Pulmonary artery endothelial cell (primary cell): ENCODE results near the gene MKRN3. TPM values are rescaled to one million over a fixed set of nuclear protein-coding genes. Genes with fewer than 3 reads are reported as not detected.

Experiments
- DNase-seq: peaks from one replicate; pipeline ENCODE4 v3.0.0-alpha.2; 2011; ENCODE audit warnings: low read depth, low spot score
- total RNA-seq: library from RNA; depleted of rRNA; stranded (reverse); fragments of >200 nt; gene quantifications from 2 replicates; pipeline ENCODE4 v1.2.3, GENCODE V29; 2014

Gene MKRN3
- total RNA-seq = 0.40 TPM in 1 of 2 replicates, not detected in the other

GRCh38 chr15:23565395-23566070 lies at the start of gene MKRN3:
TSS of gene MKRN3 (plus strand) at chr15:23565674. CDS start at chr15:23565783, 109 bp downstream.
- DNase-seq = no peak

GRCh38 chr15:23516866-23517265 lies 48.6 kb upstream of the MKRN3 start:
- no peak for DNase-seq

- no peak for DNase-seq
Observed at GRCh38 chr15:23518104-23518503, 47.4 kb upstream of the MKRN3 start.

- no peak for DNase-seq
Observed at GRCh38 chr15:23524816-23525215, 40.7 kb upstream of the MKRN3 start.

GRCh38 chr15:23529891-23530290 lies 35.6 kb upstream of the MKRN3 start:
- DNase-seq = no peak

GRCh38 chr15:23532024-23532423 lies 33.5 kb upstream of the MKRN3 start:
- DNase-seq = no peak

- DNase-seq = no peak
Observed at GRCh38 chr15:23536659-23537058, 28.8 kb upstream of the MKRN3 start.

- DNase-seq = no peak
Observed at GRCh38 chr15:23538648-23539047, 26.8 kb upstream of the MKRN3 start.

GRCh38 chr15:23539892-23540291 lies 25.6 kb upstream of the MKRN3 start:
- DNase-seq = no peak

GRCh38 chr15:23546158-23546557 lies 19.3 kb upstream of the MKRN3 start:
- DNase-seq = no peak

- no peak for DNase-seq
Observed at GRCh38 chr15:23548071-23548470, 17.4 kb upstream of the MKRN3 start.

GRCh38 chr15:23561914-23562313 lies 3.6 kb upstream of the MKRN3 start:
- DNase-seq = no peak

- DNase-seq = no peak
Observed at GRCh38 chr15:23564821-23565394, 566 bp upstream of the MKRN3 start.

GRCh38 chr15:23566071-23566554 lies 639 bp downstream of the MKRN3 start:
- no peak for DNase-seq

- DNase-seq = no peak
Observed at GRCh38 chr15:23566651-23567050, 1.2 kb downstream of the MKRN3 start.

- no peak for DNase-seq
Observed at GRCh38 chr15:23567921-23568320, 2.4 kb downstream of the MKRN3 start.

GRCh38 chr15:23569151-23569925 lies 3.9 kb downstream of the MKRN3 start:
- no peak for DNase-seq

- no peak for DNase-seq
Observed at GRCh38 chr15:23570486-23570885, 5.0 kb downstream of the MKRN3 start.

GRCh38 chr15:23572844-23573243 lies 7.4 kb downstream of the MKRN3 start:
- DNase-seq = no peak

GRCh38 chr15:23574742-23575141 lies 9.3 kb downstream of the MKRN3 start:
- DNase-seq = no peak

- no peak for DNase-seq
Observed at GRCh38 chr15:23576061-23576460, 10.6 kb downstream of the MKRN3 start.

- no peak for DNase-seq
Observed at GRCh38 chr15:23578521-23579150, 13.2 kb downstream of the MKRN3 start.
